SK-N-SH treated with all-trans-retinoic acid at 6 μM for 48 hours (cell line): ENCODE measurements around the gene TFRC.

Source experiments
- ARNTL ChIP-seq: fragments of 450-650 bp; formaldehyde crosslinking; IDR thresholded peaks from 2 replicates; pipeline ENCODE4 v1.5.0; 2020; ENCODE audit warnings: low read depth, mild to moderate bottlenecking, moderate library complexity, borderline replicate concordance
- BACH2 ChIP-seq: fragments of 250-450 bp; sonication (Bioruptor Pico); IDR thresholded peaks from 2 replicates; pipeline ENCODE4 v1.9.0; 2021; ENCODE audit warnings: mild to moderate bottlenecking, borderline replicate concordance
- ESRRG ChIP-seq: fragments of 250-450 bp; sonication (Bioruptor Pico); IDR thresholded peaks from 2 replicates; pipeline ENCODE4 v1.6.1; 2021; ENCODE audit warnings: mild to moderate bottlenecking
- OSR1 ChIP-seq: fragments of 250-450 bp; sonication (Bioruptor Pico); IDR thresholded peaks from 2 replicates; pipeline ENCODE4 v1.8.0; 2022; ENCODE audit warnings: moderate library complexity, mild to moderate bottlenecking, inconsistent platforms
- PATZ1 ChIP-seq: fragments of 250-450 bp; sonication (Bioruptor Pico); IDR thresholded peaks from 2 replicates; pipeline ENCODE4 v1.8.0; 2020; ENCODE audit warnings: mild to moderate bottlenecking, moderate library complexity, borderline replicate concordance
- POU6F1 ChIP-seq: fragments of 250-450 bp; sonication (Bioruptor Pico); IDR thresholded peaks from 2 replicates; pipeline ENCODE4 v1.8.0; 2021; ENCODE audit warnings: low read depth, mild to moderate bottlenecking, moderate library complexity, borderline replicate concordance
- RARB ChIP-seq: fragments of 250-450 bp; sonication (Bioruptor Pico); IDR thresholded peaks from 2 replicates; pipeline ENCODE4 v1.8.0; 2021; ENCODE audit warnings: mild to moderate bottlenecking, moderate library complexity
- TOX ChIP-seq: fragments of 250-450 bp; sonication (Bioruptor Pico); IDR thresholded peaks from 2 replicates; pipeline ENCODE4 v1.8.0; 2021; ENCODE audit warnings: mild to moderate bottlenecking, moderate library complexity, borderline replicate concordance
- ZC3H10 ChIP-seq: fragments of 250-450 bp; sonication (Bioruptor Pico); IDR thresholded peaks from 2 replicates; pipeline ENCODE4 v1.5.1; 2021; ENCODE audit warnings: mild to moderate bottlenecking, moderate library complexity
- ZFP3 ChIP-seq: fragments of 250-450 bp; sonication (Bioruptor Pico); IDR thresholded peaks from 2 replicates; pipeline ENCODE4 v1.5.0; 2020; ENCODE audit warnings: mild to moderate bottlenecking, moderate library complexity
- ZFP30 ChIP-seq: fragments of 450-650 bp; formaldehyde crosslinking; IDR thresholded peaks from 2 replicates; pipeline ENCODE4 v1.5.0; 2022; ENCODE audit warnings: mild to moderate bottlenecking, moderate library complexity
- ZNF565 ChIP-seq: fragments of 450-650 bp; formaldehyde crosslinking; conservative IDR thresholded peaks from 2 replicates; pipeline ENCODE4 v1.5.0; 2020; ENCODE audit warnings: low read depth, mild to moderate bottlenecking, moderate library complexity
- TF ChIP-seq, protein P1 (sequence below): fragments of 250-450 bp; sonication (Bioruptor Pico); IDR thresholded peaks from 2 replicates; pipeline ENCODE4 v1.5.1; 2020; ENCODE audit warnings: low read depth, mild to moderate bottlenecking, moderate library complexity

- no peak for TF ChIP-seq ZFP3 (CRISPR knock-in tag)
- no peak for TF ChIP-seq ARNTL (CRISPR knock-in tag)
- TF ChIP-seq BACH2 (CRISPR knock-in tag): no peak
- no peak for TF ChIP-seq ESRRG (CRISPR knock-in tag)
- TF ChIP-seq ZFP30 (CRISPR knock-in tag): no peak
- TF ChIP-seq ZC3H10: no peak
- no peak for TF ChIP-seq RARB (CRISPR knock-in tag)
- TF ChIP-seq OSR1 (CRISPR knock-in tag): no peak
- TF ChIP-seq, protein P1, sequence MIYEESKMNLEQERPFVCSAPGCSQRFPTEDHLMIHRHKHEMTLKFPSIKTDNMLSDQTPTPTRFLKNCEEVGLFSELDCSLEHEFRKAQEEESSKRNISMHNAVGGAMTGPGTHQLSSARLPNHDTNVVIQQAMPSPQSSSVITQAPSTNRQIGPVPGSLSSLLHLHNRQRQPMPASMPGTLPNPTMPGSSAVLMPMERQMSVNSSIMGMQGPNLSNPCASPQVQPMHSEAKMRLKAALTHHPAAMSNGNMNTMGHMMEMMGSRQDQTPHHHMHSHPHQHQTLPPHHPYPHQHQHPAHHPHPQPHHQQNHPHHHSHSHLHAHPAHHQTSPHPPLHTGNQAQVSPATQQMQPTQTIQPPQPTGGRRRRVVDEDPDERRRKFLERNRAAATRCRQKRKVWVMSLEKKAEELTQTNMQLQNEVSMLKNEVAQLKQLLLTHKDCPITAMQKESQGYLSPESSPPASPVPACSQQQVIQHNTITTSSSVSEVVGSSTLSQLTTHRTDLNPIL (CRISPR knock-in tag): no peak
- no peak for TF ChIP-seq TOX (CRISPR knock-in tag)
- TF ChIP-seq PATZ1 (CRISPR knock-in tag): no peak
- TF ChIP-seq ZNF565 (CRISPR knock-in tag): no peak
- TF ChIP-seq POU6F1: no peak
These were observed 15.7 kb upstream of the TFRC start for GRCh38 chr3:196097373-196098154.
